ENCODE results near the gene ZNF808. TPM values are rescaled to one million over a fixed set of nuclear protein-coding genes. Genes with fewer than 3 reads are reported as not detected.
"Not testable (repeated sequence)": the region's sequence is repeated elsewhere in the genome, so short reads cannot be mapped to it uniquely, and the experiment has no call there.

Gene ZNF808
- 16.8 and 16.9 TPM in 2 replicates for total RNA-seq
- polyA plus RNA-seq (2012) = 3.8 TPM

GRCh38 chr19:52527134-52527955 is at the start of gene ZNF808:
TSS of gene ZNF808 (plus strand) at chr19:52527668. CDS start at chr19:52543285, 15,617 bp downstream.
- DNase-seq (ENCODE audit: low read depth) = peak; percentile 89

DNA sequence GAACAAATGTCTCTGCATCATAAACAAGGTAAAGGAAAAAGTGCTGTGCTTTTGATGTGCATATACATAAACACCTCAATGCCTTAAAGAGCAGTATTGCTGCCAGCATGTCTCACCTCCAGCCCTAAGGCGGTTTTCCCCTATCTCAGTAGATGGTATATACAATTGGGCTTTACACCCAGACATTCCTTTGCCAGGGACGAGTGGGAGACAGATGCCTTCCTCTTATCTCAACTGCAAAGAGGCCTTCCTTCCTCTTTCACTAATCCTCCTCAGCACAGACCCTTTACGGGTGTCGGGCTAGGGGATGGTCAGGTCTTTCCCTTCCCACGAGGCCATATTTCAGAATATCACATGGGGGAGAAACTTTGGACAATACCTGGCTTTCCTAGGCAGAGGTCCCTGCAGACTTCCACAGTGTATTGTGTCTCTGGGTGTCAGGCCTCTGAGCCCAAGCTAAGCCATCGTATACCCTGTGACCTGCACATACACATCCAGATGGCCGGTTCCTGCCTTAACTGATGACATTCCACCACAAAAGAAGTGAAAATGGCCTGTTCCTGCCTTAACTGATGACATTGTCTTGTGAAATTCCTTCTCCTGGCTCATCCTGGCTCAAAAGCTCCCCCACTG is 43.2 kb upstream of the ZNF808 start:
- not testable (repeated sequence) for DNase-seq (ENCODE audit: low read depth)

DNA sequence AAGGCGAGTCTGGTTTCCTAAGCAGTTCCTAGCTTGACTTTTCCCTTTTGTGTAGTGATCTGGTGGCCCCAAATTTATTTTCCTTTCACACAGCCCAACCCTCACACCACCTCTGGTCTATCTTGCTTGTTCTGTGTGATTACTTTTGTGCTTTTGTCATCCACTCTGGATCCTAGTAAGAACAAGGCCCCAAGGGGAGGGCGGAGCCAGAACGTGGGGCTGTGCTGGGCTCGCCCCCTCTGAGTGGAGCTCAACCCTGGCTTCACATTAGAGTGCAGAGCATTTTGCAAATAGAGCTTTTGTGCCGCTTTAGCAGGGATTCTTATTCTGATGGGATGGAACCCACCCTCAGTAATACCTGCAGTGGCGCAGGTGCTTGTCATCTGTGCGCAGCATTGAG is 42.4 kb upstream of the ZNF808 start:
- not testable (repeated sequence) for DNase-seq (ENCODE audit: low read depth)

DNA sequence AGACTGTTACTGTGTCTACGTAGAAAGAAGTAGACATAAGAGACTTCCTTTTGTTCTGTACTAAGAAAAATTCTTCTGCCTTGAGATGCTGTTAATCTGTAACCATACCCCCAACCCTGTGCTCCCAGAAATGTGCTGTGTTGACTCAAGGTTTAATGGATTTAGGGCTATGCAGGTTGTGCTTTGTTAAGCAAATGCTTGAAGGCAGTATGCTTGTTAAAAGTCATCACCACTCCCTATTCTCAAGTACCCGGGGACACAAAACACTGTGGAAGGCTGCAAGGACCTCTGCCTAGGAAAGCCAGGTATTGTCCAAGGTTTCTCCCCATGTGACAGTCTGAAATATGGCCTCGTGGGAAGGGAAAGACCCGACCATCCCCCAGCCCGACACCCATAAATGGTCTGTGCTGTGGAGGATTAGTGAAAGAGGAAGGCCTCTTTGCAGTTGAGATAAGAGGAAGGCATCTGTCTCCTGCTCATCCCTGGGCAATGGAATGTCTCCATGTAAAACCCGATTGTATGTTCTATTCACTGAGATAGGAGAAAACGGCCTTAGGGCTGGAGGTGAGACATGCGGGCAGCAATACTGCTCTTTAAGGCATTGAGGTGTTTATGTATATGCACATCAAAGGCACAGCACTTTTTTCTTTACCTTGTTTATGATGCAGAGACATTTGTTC is 41.8 kb upstream of the ZNF808 start:
- not testable (repeated sequence) for DNase-seq (ENCODE audit: low read depth)

DNA sequence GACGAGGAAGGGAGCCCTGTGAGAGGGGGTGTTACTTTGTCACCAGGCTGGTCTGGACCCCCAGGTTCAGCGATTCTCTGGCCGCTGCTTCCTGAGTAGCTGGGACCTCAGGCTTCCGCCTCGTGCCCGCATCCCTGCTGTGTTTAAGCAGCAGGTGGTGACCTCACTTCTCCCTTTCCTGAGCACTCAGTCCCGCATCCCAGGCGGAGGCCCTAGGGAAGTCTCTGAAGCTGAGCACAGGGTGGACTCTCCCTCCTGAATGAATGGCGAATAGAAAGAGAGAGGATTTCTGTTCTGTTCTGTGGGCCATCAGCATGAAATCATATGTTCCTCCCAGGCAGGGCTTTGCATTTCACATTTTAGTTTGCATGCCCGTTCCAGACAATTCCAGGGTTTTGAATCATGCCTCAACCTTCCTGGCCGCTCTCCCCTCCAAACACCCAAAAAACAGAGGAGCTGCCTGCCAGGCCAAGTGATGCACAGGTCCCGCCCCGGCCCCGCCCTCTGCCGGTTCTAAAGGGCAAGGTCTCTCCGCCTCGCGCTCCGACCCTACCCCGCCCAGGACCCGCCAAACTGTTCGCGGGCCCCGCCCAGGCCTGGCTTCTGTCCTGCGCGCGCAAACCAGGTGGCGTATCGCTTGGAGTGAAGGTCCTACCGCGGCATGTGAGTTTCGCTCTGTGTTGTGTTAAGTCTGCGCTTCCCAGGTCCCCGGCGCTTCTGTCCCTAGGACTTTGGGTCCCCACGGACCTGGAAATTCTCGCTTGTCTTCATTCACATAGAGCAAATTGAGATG is 35.1 kb upstream of the ZNF808 start:
- DNase-seq (ENCODE audit: low read depth) = no peak

GRCh38 chr19:52492994-52493470 is 34.4 kb upstream of the ZNF808 start:
- no peak for DNase-seq (ENCODE audit: low read depth)

DNA sequence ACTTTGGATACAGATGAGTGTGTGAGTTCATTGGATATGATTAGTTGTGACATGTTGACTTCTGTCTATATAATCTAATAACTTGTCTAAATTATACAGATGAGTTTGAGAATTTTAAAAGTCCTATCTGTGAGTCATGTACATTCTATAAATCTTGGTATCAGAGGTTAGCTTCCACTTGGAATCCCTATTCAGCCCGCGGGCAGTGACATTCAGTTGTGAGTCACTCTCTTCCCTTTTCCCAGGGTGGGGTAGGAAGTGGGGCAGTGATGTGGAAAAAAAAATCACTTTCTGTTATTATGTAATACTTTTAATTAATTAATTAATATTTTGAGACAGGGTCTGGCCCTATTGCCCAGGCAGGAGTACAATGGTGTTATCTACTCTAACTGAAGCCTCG is 33.0 kb upstream of the ZNF808 start:
- DNase-seq (ENCODE audit: low read depth) = no peak

DNA sequence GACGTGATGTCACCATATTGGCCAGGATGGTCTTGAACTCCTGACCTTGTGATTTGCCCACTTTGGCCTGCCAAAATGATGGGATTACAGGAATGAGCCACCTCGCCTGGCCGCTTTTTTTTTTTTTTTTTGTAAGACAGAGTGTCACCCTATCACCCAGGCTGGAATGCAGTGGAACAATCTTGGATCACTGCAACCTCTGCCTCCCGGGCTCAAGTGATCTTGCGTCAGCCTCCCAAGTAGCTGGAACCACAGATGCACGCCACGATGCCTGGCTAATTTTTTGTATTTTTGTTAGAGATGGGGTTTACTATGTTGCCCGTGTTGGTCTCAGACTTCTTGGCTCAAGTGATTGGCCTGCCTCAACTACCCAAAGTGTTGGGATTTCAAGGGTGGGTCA is 28.9 kb upstream of the ZNF808 start:
- DNase-seq (ENCODE audit: low read depth) = no peak

GRCh38 chr19:52500474-52500873 is 27.0 kb upstream of the ZNF808 start:
- not testable (repeated sequence) for DNase-seq (ENCODE audit: low read depth)

- DNase-seq (ENCODE audit: low read depth) = not testable (repeated sequence)
These were observed 26.5 kb upstream of the ZNF808 start for GRCh38 chr19:52500991-52501390.

DNA sequence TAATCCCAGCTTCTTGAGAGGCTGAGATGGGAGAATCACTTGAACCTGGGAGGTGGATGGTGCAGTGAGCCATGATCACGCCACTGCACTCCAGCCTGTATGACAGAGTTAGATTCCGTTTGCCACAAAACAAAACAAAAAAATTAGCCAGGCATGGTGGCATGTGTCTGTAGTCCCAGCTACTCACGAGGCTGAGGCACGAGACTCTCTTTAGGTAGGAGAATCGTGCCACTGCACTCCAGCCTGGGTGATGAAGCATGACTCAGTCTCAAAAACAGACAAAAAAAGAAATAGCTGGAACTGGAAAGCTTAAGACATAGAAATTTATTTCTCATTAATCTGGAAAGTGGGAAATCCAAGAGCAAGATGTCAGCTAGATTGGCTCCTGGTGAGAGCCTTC is 20.2 kb upstream of the ZNF808 start:
- DNase-seq (ENCODE audit: low read depth) = no peak

- DNase-seq (ENCODE audit: low read depth) = no peak
These were observed 11.3 kb upstream of the ZNF808 start for GRCh38 chr19:52516191-52516590.

DNA sequence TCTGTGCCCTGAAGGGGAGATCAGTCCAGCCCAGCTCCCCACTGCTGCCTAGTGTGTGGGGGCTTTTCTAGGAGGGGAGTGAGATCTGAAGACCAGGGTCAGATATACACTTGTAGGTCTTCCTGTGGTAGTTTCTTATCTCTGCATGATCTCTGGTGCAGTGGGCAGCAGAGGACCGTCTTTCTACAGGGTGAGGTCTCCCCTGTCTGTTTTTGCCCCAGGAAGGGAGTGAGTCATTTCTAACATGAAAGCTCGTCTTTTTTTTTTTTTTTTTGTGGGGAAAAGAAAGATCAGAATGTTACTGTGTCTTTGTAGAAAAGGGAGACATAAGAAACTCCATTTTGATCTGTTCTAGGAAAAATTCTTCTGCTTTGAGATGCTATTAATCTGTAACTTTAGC is 8.8 kb upstream of the ZNF808 start:
- DNase-seq (ENCODE audit: low read depth) = no peak

GRCh38 chr19:52519175-52519574 is 8.3 kb upstream of the ZNF808 start:
- not testable (repeated sequence) for DNase-seq (ENCODE audit: low read depth)

GRCh38 chr19:52520013-52520412 is 7.5 kb upstream of the ZNF808 start:
- DNase-seq (ENCODE audit: low read depth) = no peak

DNA sequence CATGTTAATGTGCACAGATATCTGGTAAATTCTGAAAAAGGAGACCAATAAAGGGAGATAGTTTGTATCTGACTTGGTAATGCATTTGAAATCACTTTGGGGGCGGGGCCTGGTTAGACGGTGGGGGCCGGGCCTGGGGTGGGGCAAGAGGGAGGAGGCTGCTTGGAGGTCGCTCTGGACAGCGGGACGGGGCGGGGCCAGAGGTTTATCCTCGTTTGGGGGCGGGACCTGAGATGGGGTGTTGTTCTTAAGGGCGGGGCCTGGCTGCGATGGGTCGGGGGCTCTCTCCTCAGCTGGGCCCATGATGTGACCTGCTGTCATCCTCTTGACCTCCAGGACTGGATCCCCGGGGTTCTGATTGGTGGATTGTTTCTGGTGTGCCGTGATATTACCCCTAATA is 4.9 kb upstream of the ZNF808 start:
- DNase-seq (ENCODE audit: low read depth) = no peak

GRCh38 chr19:52524086-52524485 is 3.4 kb upstream of the ZNF808 start:
- no peak for DNase-seq (ENCODE audit: low read depth)

DNA sequence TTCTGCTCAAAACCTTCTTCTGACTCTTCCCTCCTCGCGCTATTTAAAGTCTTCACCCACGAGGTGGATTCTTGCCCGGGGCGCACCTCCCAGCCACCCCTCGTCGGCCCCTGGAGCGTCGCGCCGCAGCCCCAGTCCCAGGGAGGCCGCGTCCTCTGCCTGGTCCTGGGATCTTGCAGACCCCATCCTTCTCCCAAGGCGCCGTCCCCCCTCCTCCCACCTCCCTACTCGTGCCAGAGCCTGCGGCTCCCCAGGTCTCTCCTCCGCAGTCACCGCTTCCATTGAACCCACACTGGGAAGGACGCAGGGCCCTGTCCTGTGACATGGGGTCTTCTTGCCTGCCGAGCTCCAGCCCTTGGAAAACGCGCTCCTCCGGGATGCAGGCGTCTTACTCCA is 486 bp downstream of the ZNF808 start:
- no peak for DNase-seq (ENCODE audit: low read depth)

DNA sequence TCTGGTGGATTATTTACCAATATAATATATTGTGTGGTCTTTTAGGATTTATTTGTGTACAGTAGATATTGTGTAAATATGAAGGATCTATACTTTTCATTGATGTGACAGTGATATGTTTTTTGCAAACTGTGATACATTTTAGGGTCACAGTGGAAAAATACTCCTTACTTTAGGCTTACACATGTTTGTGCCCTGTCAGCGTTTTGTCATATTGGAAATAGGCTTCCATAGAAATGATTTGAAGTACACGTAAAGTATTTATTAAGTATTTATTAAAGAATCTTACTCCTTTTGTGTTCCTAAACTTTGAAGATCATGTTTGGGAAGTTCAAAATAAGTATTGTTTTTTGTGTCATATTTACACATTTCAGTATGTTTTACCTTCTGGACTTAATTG is 5.0 kb downstream of the ZNF808 start:
- DNase-seq (ENCODE audit: low read depth) = no peak

GRCh38 chr19:52533901-52534300 is 6.4 kb downstream of the ZNF808 start:
- DNase-seq (ENCODE audit: low read depth) = peak; percentile 60

DNA sequence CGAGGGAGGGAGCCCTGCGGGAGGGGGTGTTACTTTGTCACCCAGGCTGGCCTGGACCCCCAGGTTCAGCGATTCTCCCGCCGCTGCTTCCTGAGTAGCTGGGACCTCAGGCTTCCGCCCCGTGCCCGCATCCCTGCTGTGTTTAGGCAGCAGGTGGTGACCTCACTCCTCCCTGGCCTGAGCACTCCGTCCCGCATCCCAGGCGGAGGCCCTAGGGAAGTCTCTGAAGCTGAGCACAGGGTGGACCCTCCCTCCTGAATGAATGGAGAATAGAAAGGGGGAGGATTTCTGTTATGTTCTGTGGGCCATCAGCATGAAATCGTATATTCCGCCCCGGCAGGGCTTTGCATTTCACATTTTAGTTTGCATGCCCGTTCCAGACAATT is 7.9 kb downstream of the ZNF808 start:
- not testable (repeated sequence) for DNase-seq (ENCODE audit: low read depth)

Data from myocyte (in vitro differentiated cells).